Measurements from ENCODE around the gene MEF2A. TPM values are rescaled to one million over a fixed set of nuclear protein-coding genes. Genes with fewer than 3 reads are reported as not detected.

Gene MEF2A
- total and polyA plus RNA-seq, 2 donors (not counting 1 experiment from before 2014, with no cell fraction given) = 44.0 to 102 TPM

DNA sequence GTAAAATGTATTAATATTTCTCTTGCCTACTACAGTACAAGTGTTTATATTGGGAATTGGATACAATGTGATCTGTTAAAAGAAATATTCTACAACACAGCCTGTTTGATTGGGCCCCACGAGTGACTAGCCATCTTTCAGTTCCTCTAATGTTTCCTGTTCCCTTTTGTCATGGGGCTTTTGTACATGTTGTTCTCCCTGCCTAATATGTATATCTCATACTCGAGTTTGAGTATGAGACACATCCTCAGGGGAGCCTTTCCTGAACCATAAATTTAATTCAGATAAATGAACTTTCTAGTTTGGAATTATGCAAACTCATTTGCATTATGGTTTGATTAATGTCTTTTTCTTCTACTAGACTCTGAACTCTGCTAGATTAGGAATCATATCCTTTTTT, 65.5 kb downstream of the MEF2A start:
- Mint-ChIP-seq H3K27ac (peak overlapping the region; percentile 90), H3K4me3 (peak overlapping the region; percentile 80), H3K9me3 (ENCODE audit: insufficient read depth) (no peaks in the 10 kb centered on the region), H3K27me3 (no peaks in the 10 kb centered on the region), H3K4me1 (peaks cover 63% of the 10 kb centered on the region)
- ChIA-PET POLR2A (no interaction called here), CTCF (no interaction called here)
- intact Hi-C loops (cut with micrococcal nuclease) = loop anchor here (2.0 to 5.0 kb wide), 5 partner anchors 14 to 120 kb away; no protein-coding TSS in a partner anchor
- WGBS (ENCODE audit: insufficient coverage) = no CpG with 5 or more reads among the region's 2 CpGs
- ATAC-seq (ENCODE audit: low read depth) (peak; percentile 96), DNase-seq (peak; percentile 83)
- TF ChIP-seq, protein P1, sequence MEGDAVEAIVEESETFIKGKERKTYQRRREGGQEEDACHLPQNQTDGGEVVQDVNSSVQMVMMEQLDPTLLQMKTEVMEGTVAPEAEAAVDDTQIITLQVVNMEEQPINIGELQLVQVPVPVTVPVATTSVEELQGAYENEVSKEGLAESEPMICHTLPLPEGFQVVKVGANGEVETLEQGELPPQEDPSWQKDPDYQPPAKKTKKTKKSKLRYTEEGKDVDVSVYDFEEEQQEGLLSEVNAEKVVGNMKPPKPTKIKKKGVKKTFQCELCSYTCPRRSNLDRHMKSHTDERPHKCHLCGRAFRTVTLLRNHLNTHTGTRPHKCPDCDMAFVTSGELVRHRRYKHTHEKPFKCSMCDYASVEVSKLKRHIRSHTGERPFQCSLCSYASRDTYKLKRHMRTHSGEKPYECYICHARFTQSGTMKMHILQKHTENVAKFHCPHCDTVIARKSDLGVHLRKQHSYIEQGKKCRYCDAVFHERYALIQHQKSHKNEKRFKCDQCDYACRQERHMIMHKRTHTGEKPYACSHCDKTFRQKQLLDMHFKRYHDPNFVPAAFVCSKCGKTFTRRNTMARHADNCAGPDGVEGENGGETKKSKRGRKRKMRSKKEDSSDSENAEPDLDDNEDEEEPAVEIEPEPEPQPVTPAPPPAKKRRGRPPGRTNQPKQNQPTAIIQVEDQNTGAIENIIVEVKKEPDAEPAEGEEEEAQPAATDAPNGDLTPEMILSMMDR (IDR thresholded peaks at IDR 0.05) = no peak
- no peak for TF ChIP-seq EZH2 (IDR thresholded peaks at IDR 0.05; ENCODE audit: borderline replicate concordance, insufficient read depth, low read depth, low read length, poor library complexity, severe bottlenecking)
- Histone ChIP-seq H3K27me3 (replicated peaks in 1 of 4; ENCODE audit: control extremely low read depth in 1 of 4, control insufficient read depth in 3 of 4, insufficient read depth in 4 of 4, low read length in 3 of 4) (no peaks in the 10 kb centered on the region), H3K4me3 (ENCODE audit: control extremely low read depth in 1 of 5, extremely low read depth in 1 of 5, insufficient read depth in 1 of 5, low read depth in 2 of 5, low read length in 4 of 5) (peak overlapping the region in 3 of 5 experiments; percentile 6 to 32 (median 7)), H3K9ac (ENCODE audit: low read length) (peak overlapping the region; percentile 43), H3K4me1 (ENCODE audit: control insufficient read depth in 2 of 2, insufficient read depth in 2 of 2, low read length in 2 of 2) (peaks cover 33 to 36% of the 10 kb centered on the region in 2 donors), H3K4me2 (replicated peaks; ENCODE audit: low read depth, low read length, poor library complexity, severe bottlenecking) (peak overlapping the region; percentile 60), H3K9me3 (ENCODE audit: control extremely low read depth in 1 of 3, control insufficient read depth in 2 of 3, insufficient read depth in 1 of 3, low read length in 2 of 3) (peaks cover 0 to 4% (median 0%) of the 10 kb centered on the region in 3 donors), H4K20me1 (ENCODE audit: control insufficient read depth, insufficient read depth, low read length, poor library complexity, severe bottlenecking) (no peaks in the 10 kb centered on the region), H2AFZ (ENCODE audit: insufficient read depth, low read depth, low read length, poor library complexity, severe bottlenecking) (no peak overlapping the region), H3K79me2 (ENCODE audit: control insufficient read depth, insufficient read depth, low read length) (peaks cover 94% of the 10 kb centered on the region), H3K36me3 (replicated peaks in 1 of 2; ENCODE audit: control extremely low read depth in 1 of 2, control insufficient read depth in 1 of 2, extremely low read depth in 1 of 2, insufficient read depth in 2 of 2, low read length in 1 of 2) (peaks cover 2 to 28% of the 10 kb centered on the region in 2 experiments), H3K27ac (ENCODE audit: low read length in 2 of 2) (peak overlapping the region; percentile 78 to 91)

DNA sequence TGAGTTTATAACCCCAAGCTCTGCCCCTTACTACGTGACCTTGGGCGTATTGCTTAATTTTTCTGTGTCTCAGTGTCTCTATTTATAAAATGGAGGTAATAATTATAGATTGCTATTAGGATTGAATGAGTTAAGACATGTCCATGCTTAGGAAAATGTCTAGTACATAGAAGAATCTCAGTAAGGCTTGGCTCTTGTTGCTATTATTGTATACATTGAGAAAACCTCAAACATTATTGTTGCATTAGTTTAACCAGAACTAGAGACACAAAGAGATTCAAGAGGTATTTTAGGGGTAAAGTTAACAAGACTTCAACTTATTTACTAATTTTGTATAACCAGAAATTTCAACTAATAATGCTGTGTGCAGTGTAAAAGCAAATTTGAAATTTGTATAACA, 66.7 kb downstream of the MEF2A start:
- peaks cover 58% of the 10 kb centered on the region for H3K4me1 Mint-ChIP-seq

More for the DNA sequence above, 66.7 kb downstream of the MEF2A start:
- intact Hi-C loops (cut with micrococcal nuclease) = loop anchor here (5.0 kb wide), 2 partner anchors 35 kb away; no protein-coding TSS in a partner anchor
- TF ChIP-seq, protein P1 (IDR thresholded peaks at IDR 0.05) = no peak
- no peak for TF ChIP-seq EZH2 (IDR thresholded peaks at IDR 0.05; ENCODE audit: borderline replicate concordance, insufficient read depth, low read depth, low read length, poor library complexity, severe bottlenecking)
- Histone ChIP-seq H3K36me3 (replicated peaks in 1 of 2; ENCODE audit: control extremely low read depth in 1 of 2, control insufficient read depth in 1 of 2, extremely low read depth in 1 of 2, insufficient read depth in 2 of 2, low read length in 1 of 2) (peaks cover 2 to 33% of the 10 kb centered on the region in 2 experiments), H3K4me3 (ENCODE audit: control extremely low read depth in 1 of 5, extremely low read depth in 1 of 5, insufficient read depth in 1 of 5, low read depth in 2 of 5, low read length in 4 of 5) (no peak overlapping the region), H2AFZ (ENCODE audit: insufficient read depth, low read depth, low read length, poor library complexity, severe bottlenecking) (no peak overlapping the region), H3K9ac (ENCODE audit: low read length) (no peak overlapping the region), H3K4me2 (replicated peaks; ENCODE audit: low read depth, low read length, poor library complexity, severe bottlenecking) (peak overlapping the region; percentile 60), H3K4me1 (ENCODE audit: control insufficient read depth in 2 of 2, insufficient read depth in 2 of 2, low read length in 2 of 2) (peaks cover 29 to 32% of the 10 kb centered on the region in 2 donors), H3K27ac (ENCODE audit: low read length in 2 of 2) (peak overlapping the region; percentile 78 to 91), H3K9me3 (ENCODE audit: control extremely low read depth in 1 of 3, control insufficient read depth in 2 of 3, insufficient read depth in 1 of 3, low read length in 2 of 3) (peaks cover 0 to 4% (median 0%) of the 10 kb centered on the region in 3 donors), H3K27me3 (replicated peaks in 1 of 4; ENCODE audit: control extremely low read depth in 1 of 4, control insufficient read depth in 3 of 4, insufficient read depth in 4 of 4, low read length in 3 of 4) (no peaks in the 10 kb centered on the region), H4K20me1 (ENCODE audit: control insufficient read depth, insufficient read depth, low read length, poor library complexity, severe bottlenecking) (no peaks in the 10 kb centered on the region), H3K79me2 (ENCODE audit: control insufficient read depth, insufficient read depth, low read length) (peaks cover 94% of the 10 kb centered on the region)
- no CpG with 5 or more reads among the region's 2 CpGs for WGBS (ENCODE audit: insufficient coverage)
- CTCF ChIA-PET = no interaction called here
- ATAC-seq (ENCODE audit: low read depth) = no peak
- no peaks in the 10 kb centered on the region for H3K27me3 Mint-ChIP-seq
- H3K9me3 Mint-ChIP-seq (ENCODE audit: insufficient read depth) = no peaks in the 10 kb centered on the region
- H3K27ac Mint-ChIP-seq = peak overlapping the region; percentile 90
- no peak for DNase-seq
- peak overlapping the region; percentile 10 for H3K4me3 Mint-ChIP-seq
- POLR2A ChIA-PET = no interaction called here
